ENCODE data around the gene VWCE.
"Not testable (repeated sequence)": the region's sequence is repeated elsewhere in the genome, so short reads cannot be mapped to it uniquely, and the experiment has no call there.

DNA sequence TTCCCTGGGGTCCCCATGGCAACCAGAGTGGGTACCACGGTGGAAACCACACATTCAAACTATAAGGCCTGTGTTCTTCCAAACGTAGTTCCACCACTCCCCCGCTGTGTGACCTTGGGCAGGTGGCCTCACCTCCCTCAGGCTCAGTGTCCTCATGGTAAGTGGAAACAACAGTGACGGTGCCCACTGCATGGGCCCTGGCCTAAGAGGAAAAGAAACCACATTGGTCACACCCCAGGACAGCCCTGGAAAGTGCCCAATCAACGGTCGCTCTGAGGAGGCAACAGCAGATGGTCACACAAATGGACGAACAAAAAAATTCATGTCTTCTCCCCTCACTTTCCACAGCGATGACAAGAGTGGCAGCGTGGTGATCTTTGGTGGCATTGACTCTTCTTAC lies 47.0 kb downstream of the VWCE start:
- TF ChIP-seq CTCF (IDR thresholded peaks at IDR 0.05; ENCODE audit: low read depth, low read length, poor library complexity, severe bottlenecking); EZH2phosphoT487 (IDR thresholded peaks at IDR 0.05; ENCODE audit: borderline replicate concordance, low read length): not testable (repeated sequence)
